ENCODE results near the gene FOCAD. TPM values are rescaled to one million over a fixed set of nuclear protein-coding genes. Genes with fewer than 3 reads are reported as not detected.
"Not testable (repeated sequence)": the region's sequence is repeated elsewhere in the genome, so short reads cannot be mapped to it uniquely, and the experiment has no call there.

The FOCAD gene
- total RNA-seq, 1 donor, result 93.7 TPM

GRCh38 chr9:20643660-20644059, 40.4 kb upstream of the FOCAD start:
- no peak for TF ChIP-seq CTCF (IDR thresholded peaks at IDR 0.05; ENCODE audit: insufficient read depth, low read depth, low read length)
- no peak for DNase-seq (ENCODE audit: low read depth)

GRCh38 chr9:20646656-20647055, 37.4 kb upstream of the FOCAD start:
- DNase-seq (ENCODE audit: low read depth), result no peak
- TF ChIP-seq CTCF (IDR thresholded peaks at IDR 0.05; ENCODE audit: insufficient read depth, low read depth, low read length), result no peak
- H3K4me3 ChIP-seq (ENCODE audit: low read depth, low read length), result no peak overlapping the region

More at GRCh38 chr9:20643660-20644059, 40.4 kb upstream of the FOCAD start:
- H3K4me3 ChIP-seq (ENCODE audit: low read depth, low read length), result no peak overlapping the region

- no peak for DNase-seq (ENCODE audit: low read depth)
- no peak for TF ChIP-seq CTCF (IDR thresholded peaks at IDR 0.05; ENCODE audit: insufficient read depth, low read depth, low read length)
- H3K4me3 ChIP-seq (ENCODE audit: low read depth, low read length), result no peak overlapping the region
Measured at GRCh38 chr9:20649381-20649780, 34.7 kb upstream of the FOCAD start.

- DNase-seq (ENCODE audit: low read depth), result no peak
- H3K4me3 ChIP-seq (ENCODE audit: low read depth, low read length), result no peak overlapping the region
- TF ChIP-seq CTCF (IDR thresholded peaks at IDR 0.05; ENCODE audit: insufficient read depth, low read depth, low read length), result no peak
Measured at GRCh38 chr9:20650313-20650712, 33.7 kb upstream of the FOCAD start.

GRCh38 chr9:20650750-20651299, 33.2 kb upstream of the FOCAD start:
- no peak for DNase-seq (ENCODE audit: low read depth)
- no peak for TF ChIP-seq CTCF (IDR thresholded peaks at IDR 0.05; ENCODE audit: insufficient read depth, low read depth, low read length)
- H3K4me3 ChIP-seq (ENCODE audit: low read depth, low read length), result no peak overlapping the region

GRCh38 chr9:20651939-20652338, 32.1 kb upstream of the FOCAD start:
- no peak for DNase-seq (ENCODE audit: low read depth)
- H3K4me3 ChIP-seq (ENCODE audit: low read depth, low read length), result no peak overlapping the region
- no peak for TF ChIP-seq CTCF (IDR thresholded peaks at IDR 0.05; ENCODE audit: insufficient read depth, low read depth, low read length)

- peak overlapping the region; percentile 56 for H3K4me3 ChIP-seq (ENCODE audit: low read depth, low read length)
- DNase-seq (ENCODE audit: low read depth), result not testable (repeated sequence)
Measured at GRCh38 chr9:20658246-20658667, 25.8 kb upstream of the FOCAD start.
